Measurements from ENCODE around the gene BRSK2.

Gene BRSK2

DNA sequence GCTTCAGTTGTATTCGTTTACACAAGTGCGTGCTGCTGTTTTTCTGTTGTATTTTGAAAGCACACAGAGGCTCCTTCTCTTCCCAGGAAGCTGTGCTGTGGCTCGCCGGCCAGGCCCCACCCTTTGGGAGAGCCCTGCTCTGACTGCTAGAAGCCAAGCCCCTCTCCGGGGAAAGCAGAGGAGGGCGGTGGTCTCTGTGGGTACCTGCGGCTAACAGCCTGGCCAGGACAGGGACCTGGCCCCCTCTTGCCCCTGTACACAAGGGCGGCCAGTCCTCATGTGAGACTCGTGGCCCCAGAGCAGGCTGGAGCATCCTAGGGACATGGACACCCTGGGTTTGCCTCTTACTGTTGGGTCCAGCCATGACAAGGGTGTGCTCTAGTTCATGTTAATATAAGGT is 82.0 kb downstream of the BRSK2 start:
- H3K9me2 ChIP-seq (replicated peaks; ENCODE audit: insufficient read depth, low read length), result no peaks in the 10 kb centered on the region
- no peak overlapping the region for H2AFZ ChIP-seq (ENCODE audit: low read length)
- TF ChIP-seq EZH2 (optimal IDR thresholded peaks at IDR 0.05; ENCODE audit: low read depth, low read length) (no peak), EZH2phosphoT487 (IDR thresholded peaks at IDR 0.05; ENCODE audit: low read length) (no peak)
- TF ChIP-seq, protein P1, sequence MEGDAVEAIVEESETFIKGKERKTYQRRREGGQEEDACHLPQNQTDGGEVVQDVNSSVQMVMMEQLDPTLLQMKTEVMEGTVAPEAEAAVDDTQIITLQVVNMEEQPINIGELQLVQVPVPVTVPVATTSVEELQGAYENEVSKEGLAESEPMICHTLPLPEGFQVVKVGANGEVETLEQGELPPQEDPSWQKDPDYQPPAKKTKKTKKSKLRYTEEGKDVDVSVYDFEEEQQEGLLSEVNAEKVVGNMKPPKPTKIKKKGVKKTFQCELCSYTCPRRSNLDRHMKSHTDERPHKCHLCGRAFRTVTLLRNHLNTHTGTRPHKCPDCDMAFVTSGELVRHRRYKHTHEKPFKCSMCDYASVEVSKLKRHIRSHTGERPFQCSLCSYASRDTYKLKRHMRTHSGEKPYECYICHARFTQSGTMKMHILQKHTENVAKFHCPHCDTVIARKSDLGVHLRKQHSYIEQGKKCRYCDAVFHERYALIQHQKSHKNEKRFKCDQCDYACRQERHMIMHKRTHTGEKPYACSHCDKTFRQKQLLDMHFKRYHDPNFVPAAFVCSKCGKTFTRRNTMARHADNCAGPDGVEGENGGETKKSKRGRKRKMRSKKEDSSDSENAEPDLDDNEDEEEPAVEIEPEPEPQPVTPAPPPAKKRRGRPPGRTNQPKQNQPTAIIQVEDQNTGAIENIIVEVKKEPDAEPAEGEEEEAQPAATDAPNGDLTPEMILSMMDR (IDR thresholded peaks at IDR 0.05; ENCODE audit: low read length), result no peak
- H3K4me2 ChIP-seq (ENCODE audit: low read depth, low read length), result no peak overlapping the region
- H3K4me1 ChIP-seq (ENCODE audit: low read length), result no peaks in the 10 kb centered on the region
- H3K36me3 ChIP-seq (replicated peaks; ENCODE audit: insufficient read depth, low read length), result no peaks in the 10 kb centered on the region
- no peaks in the 10 kb centered on the region for H3K79me2 ChIP-seq (ENCODE audit: low read length)
- DNase-seq, result no peak
- no peaks in the 10 kb centered on the region for H4K20me1 ChIP-seq (ENCODE audit: insufficient read depth, low read length)
- H3K4me3 ChIP-seq (ENCODE audit: low read length), result no peak overlapping the region
- H3K9ac ChIP-seq (ENCODE audit: low read length), result no peak overlapping the region
- H3K9me3 ChIP-seq (replicated peaks; ENCODE audit: insufficient read depth, low read length), result no peaks in the 10 kb centered on the region
- no peaks in the 10 kb centered on the region for H3F3A ChIP-seq (ENCODE audit: insufficient read depth, low read length)
- H3K27me3 ChIP-seq (replicated peaks; ENCODE audit: insufficient read depth, low read length), result no peaks in the 10 kb centered on the region
- no peak overlapping the region for H3K27ac ChIP-seq (ENCODE audit: low read length)

DNA sequence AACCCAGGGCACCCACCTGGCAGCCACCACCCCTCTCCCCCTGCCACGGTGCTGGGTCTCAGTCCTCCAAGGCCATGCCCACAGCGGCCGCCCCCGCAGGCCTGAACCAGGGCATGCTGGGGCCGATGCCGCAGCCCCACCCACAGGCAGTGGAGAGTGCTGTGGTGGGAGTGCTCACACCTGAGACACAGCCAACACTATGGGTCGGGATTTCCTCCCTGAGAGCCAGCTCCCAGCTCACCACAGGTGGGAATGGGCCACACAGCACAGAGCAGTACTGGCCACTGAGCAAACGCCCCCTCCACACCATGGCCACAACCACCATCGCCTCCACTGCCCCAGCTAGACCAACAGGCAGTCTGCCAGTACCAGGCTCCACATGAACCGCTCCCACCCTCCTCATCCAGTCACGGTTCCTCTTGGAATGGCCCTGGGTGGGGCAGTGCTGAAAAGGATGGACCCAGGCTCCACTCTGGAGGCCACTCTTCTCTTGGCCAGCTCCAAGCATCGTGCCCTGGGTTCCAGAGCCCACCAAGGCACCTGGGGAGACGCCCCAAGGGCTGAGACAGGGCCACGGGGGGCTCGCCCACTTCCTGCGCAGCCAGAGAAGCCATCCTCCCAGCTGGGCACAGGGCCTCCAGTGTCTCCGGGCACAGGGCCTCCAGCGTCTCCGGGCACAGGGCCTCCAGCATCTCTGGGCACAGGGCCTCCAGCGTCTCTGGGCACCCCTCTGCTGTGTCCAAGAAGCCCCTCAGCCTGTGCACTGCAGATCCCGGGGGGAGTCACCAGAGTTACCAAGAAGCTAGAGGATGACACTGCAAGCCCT is 82.7 kb downstream of the BRSK2 start:
- TF ChIP-seq EZH2phosphoT487 (IDR thresholded peaks at IDR 0.05; ENCODE audit: low read length) (no peak), EZH2 (optimal IDR thresholded peaks at IDR 0.05; ENCODE audit: low read depth, low read length) (no peak)
- TF ChIP-seq, protein P1 (IDR thresholded peaks at IDR 0.05; ENCODE audit: low read length), result no peak
- Histone ChIP-seq H2AFZ (ENCODE audit: low read length) (no peak overlapping the region), H3K4me3 (ENCODE audit: low read length) (no peak overlapping the region), H3K4me2 (ENCODE audit: low read depth, low read length) (no peak overlapping the region), H3K9me3 (replicated peaks; ENCODE audit: insufficient read depth, low read length) (no peaks in the 10 kb centered on the region), H3K27ac (ENCODE audit: low read length) (no peak overlapping the region), H3K79me2 (ENCODE audit: low read length) (no peaks in the 10 kb centered on the region), H3K9me2 (replicated peaks; ENCODE audit: insufficient read depth, low read length) (no peaks in the 10 kb centered on the region), H3F3A (ENCODE audit: insufficient read depth, low read length) (no peaks in the 10 kb centered on the region), H3K36me3 (replicated peaks; ENCODE audit: insufficient read depth, low read length) (no peaks in the 10 kb centered on the region), H3K4me1 (ENCODE audit: low read length) (no peaks in the 10 kb centered on the region), H3K27me3 (replicated peaks; ENCODE audit: insufficient read depth, low read length) (no peaks in the 10 kb centered on the region), H4K20me1 (ENCODE audit: insufficient read depth, low read length) (no peaks in the 10 kb centered on the region), H3K9ac (ENCODE audit: low read length) (no peak overlapping the region)
- DNase-seq, result no peak

DNA sequence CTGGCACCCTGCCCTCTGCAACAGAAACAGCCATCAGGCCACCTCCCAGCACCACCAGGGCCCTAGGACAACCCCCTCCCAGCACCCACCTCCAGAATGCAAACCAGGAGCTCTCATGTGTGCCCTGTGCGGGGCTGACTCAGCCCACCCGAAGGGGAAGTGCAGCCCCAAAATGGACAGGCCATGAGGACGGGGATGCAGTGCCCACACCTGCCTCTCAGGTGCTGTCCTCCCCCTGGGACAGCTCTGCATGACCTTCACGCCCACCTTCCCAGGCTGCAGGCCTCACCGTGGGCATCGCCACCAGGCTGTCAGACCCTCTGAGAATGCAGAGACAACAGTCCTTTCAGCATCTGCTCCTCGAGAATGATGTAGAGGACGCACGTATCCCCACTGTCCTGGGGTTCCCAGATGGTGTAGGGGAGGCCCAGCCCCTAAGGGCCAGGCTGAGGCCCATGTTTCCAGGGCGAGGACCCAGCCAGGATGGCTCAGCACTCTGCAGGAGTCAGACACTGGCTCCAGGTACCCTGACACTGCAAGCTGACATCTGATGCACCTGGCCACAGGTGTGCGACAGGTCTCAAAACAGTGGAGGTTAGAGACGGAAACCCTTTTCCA is 83.4 kb downstream of the BRSK2 start:
- Histone ChIP-seq H3K9me3 (replicated peaks; ENCODE audit: insufficient read depth, low read length) (no peaks in the 10 kb centered on the region), H3K9ac (ENCODE audit: low read length) (no peak overlapping the region), H2AFZ (ENCODE audit: low read length) (no peak overlapping the region), H3F3A (ENCODE audit: insufficient read depth, low read length) (no peaks in the 10 kb centered on the region), H3K4me2 (ENCODE audit: low read depth, low read length) (no peak overlapping the region), H3K27ac (ENCODE audit: low read length) (no peak overlapping the region), H3K9me2 (replicated peaks; ENCODE audit: insufficient read depth, low read length) (no peaks in the 10 kb centered on the region), H3K4me3 (ENCODE audit: low read length) (no peak overlapping the region), H3K79me2 (ENCODE audit: low read length) (no peaks in the 10 kb centered on the region), H3K27me3 (replicated peaks; ENCODE audit: insufficient read depth, low read length) (no peaks in the 10 kb centered on the region), H3K36me3 (replicated peaks; ENCODE audit: insufficient read depth, low read length) (no peaks in the 10 kb centered on the region), H4K20me1 (ENCODE audit: insufficient read depth, low read length) (no peaks in the 10 kb centered on the region), H3K4me1 (ENCODE audit: low read length) (no peaks in the 10 kb centered on the region)
- no peak for DNase-seq
- TF ChIP-seq EZH2 (optimal IDR thresholded peaks at IDR 0.05; ENCODE audit: low read depth, low read length) (no peak), EZH2phosphoT487 (IDR thresholded peaks at IDR 0.05; ENCODE audit: low read length) (no peak)
- TF ChIP-seq, protein P1 (IDR thresholded peaks at IDR 0.05; ENCODE audit: low read length), result no peak
